NCI-H2107 treated with DMSO at 0.1 percent for 48 hours (cell line): ENCODE results near the gene NEK5.
"Not testable (repeated sequence)": the region's sequence is repeated elsewhere in the genome, so short reads cannot be mapped to it uniquely, and the experiment has no call there.

Experiments
- DNase-seq: peaks from one replicate; lab custom pipeline; 2025; ENCODE audit not compliant: unreplicated experiment; lab: John Stamatoyannopoulos, UW

NEK5 gene

GRCh38 chr13:52070929-52071523 lies 57.8 kb downstream of the NEK5 start:
- DNase-seq, result peak; percentile 1

DNA sequence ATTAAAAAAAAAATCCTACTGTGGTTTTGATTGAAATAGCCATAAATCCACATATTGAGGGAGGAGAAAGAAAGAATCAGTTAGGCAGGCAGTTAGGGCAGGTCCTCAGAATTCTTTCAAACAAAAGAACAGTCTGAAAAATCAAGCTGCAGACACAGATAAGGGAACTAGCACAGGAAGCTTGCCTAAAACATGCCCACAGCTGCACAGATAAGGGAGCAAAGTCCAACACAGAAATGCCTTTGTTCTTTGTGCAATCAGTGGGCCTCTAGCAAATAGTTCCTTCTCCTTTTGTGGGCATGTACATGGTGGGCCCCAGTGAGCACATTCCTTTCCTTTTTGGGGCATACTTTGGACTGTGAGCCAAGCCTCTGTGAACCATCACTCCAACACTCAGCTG lies 61.6 kb downstream of the NEK5 start:
- DNase-seq, result no peak

DNA sequence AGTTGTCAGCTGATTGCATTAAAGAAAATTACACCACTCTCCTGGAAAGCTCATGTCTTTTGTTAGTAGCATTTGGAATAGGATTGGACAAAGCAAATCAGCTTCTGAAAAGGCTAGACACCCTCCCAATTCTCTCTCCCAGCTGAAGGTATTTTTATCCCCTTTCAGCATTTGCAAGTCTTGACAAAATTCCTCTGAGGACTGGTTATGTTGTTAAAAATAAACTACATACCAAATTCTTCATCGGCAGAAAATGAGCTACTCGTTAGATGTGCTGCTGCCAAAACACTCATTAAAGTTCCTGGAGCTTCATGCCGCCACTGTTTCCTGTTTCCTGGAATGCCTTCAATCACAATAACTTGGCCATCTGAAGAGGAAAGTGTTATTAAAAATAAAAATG lies 67.3 kb downstream of the NEK5 start:
- no peak for DNase-seq

DNA sequence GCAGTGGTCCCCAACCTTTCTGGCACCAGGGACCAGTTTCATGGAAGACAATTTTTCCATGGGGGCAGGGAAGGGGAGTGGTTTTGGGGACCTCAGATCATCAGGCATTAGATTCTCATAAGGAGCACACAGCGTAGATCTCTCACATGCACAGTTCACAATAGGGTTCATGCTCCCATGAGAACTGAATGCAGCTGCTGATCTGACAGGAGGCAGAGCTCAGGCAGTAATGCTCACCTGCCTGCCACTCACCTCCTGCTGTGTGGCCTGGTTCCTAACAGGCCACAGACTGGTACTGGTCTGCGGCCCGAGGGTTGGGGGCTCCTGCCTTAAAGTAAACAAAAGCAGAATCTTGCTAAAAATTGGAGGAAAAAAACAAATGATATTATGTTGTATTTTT lies 67.8 kb downstream of the NEK5 start:
- not testable (repeated sequence) for DNase-seq

DNA sequence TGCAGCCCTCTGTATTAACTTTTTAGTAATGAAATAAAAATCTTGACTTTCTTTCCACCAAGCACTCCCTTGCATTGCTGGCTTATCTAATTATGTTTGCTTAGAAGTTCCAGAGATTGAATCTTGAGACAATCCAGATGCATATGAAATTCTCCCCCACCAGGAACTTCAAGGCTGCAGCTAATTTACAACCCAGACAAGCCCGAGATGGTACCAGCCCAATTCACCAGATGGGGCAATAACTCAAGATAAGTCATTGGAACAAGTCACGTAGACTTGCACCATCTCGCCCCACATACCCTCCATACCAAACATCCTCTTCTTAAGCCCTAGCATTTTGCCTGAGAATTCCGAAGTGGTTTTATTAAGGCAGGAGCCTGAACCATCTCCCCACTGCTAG lies 75.4 kb downstream of the NEK5 start:
- DNase-seq, result no peak

GRCh38 chr13:52051400-52051799 lies 77.5 kb downstream of the NEK5 start:
- DNase-seq, result no peak

- DNase-seq, result no peak
Observed at GRCh38 chr13:52048516-52048915, 80.4 kb downstream of the NEK5 start.

- DNase-seq, result no peak
Observed at GRCh38 chr13:52047463-52047862, 81.4 kb downstream of the NEK5 start.

GRCh38 chr13:52043675-52044074 lies 85.2 kb downstream of the NEK5 start:
- DNase-seq, result no peak

GRCh38 chr13:52036037-52036436 lies 92.8 kb downstream of the NEK5 start:
- no peak for DNase-seq

GRCh38 chr13:52034616-52035226 lies 94.2 kb downstream of the NEK5 start:
- peak; percentile 24 for DNase-seq

GRCh38 chr13:52033039-52033438 lies 95.8 kb downstream of the NEK5 start:
- DNase-seq, result no peak

- DNase-seq, result not testable (repeated sequence)
Observed at GRCh38 chr13:52030401-52030800, 98.5 kb downstream of the NEK5 start.

DNA sequence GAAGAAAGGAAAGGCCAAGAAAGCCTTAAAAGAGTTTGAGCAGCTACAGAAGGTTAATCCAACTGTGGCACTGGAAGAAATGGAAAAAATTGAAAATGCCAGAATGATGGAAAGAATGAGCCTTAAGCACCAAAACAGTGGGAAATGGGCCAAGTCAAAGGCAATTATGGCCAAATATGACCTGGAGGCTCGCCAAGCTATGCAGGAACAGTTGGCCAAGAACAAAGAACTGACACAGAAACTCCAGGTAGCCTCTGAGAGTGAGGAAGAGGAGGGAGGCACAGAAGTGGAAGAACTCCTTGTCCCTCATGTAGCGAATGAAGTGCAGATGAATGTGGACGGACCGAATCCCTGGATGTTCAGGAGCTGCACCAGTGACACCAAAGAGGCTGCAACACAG lies 99.3 kb downstream of the NEK5 start:
- no peak for DNase-seq

GRCh38 chr13:52027832-52028231 lies 101.0 kb downstream of the NEK5 start:
- DNase-seq, result no peak

DNA sequence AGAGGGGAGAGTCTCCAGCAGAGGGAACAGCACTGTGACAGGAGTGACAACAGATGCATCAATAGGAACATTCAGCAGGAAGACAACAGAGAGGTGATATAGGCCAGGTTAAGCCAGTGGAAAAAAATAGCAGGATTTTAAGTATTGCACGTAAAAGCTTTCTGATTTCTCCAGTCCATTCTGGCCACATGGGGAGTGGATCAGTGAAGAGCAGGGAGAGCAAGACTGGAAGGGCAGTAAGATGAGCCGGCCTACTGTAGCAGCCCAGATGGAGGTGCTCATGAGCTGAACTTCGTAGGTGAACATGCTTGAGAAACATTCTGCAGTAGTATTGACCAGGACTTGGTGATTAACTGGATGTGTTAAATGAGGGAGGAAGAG lies 102.6 kb downstream of the NEK5 start:
- DNase-seq, result no peak

DNA sequence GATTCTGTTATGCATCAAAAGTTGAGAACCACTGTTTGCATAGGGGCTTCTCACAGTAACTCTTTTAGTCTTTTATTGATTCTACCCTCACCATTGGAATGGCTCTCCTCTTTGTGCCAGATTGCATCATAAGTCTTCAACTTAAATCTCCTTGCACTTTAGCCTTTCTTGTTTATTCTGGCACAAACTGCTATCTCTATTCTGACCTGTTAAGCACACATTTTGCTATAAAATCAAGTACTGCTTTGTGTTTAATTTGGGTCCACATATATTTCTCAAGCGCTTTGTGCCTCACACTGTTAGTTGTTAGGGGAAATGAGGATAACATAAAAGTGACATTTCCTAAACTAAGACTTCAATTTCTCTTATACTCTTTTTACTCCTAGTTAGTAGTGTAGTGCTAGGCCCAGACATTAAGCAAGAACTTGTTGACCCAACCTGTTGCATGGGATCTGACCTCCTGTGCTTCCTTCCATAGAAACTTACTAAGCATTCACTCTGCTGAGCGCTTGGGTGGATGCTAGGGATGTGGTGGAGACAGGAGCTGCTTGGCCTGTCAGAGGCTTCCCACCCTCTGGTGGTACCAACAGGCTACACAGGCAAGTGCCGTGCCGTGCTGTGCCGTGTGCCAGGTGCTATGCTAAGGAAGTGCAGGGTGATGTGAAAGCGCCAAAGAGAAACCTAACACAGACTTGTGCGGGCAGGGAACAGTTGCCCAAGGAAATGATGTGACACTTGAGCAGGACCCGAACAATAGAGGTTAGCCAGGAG lies 103.2 kb downstream of the NEK5 start:
- DNase-seq, result no peak

- no peak for DNase-seq
Observed at GRCh38 chr13:52024481-52024880, 104.4 kb downstream of the NEK5 start, which contains the start of gene UTP14C. TSS of gene UTP14C (plus strand) at chr13:52024691. CDS start at chr13:52028805, 4,114 bp downstream.

DNA sequence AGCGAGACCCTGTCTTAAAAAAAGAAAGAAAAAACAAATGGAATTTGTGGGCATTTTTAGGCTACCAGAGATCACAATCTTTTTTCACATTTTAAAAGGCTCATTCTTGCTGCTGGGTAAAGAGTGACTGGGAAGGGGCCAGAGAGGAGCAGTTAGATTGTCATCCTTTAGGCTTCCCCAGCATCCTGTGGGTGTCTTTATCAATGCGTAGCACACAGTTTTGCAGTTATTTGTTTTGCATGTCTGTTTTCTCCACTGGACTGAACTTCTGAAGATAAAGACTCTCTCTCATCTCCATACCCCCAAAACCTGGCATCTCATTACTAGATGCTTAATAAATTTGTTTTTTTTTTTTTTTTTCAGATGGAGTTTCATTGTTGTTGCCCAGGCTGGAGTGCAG lies 106.5 kb downstream of the NEK5 start:
- no peak for DNase-seq

DNA sequence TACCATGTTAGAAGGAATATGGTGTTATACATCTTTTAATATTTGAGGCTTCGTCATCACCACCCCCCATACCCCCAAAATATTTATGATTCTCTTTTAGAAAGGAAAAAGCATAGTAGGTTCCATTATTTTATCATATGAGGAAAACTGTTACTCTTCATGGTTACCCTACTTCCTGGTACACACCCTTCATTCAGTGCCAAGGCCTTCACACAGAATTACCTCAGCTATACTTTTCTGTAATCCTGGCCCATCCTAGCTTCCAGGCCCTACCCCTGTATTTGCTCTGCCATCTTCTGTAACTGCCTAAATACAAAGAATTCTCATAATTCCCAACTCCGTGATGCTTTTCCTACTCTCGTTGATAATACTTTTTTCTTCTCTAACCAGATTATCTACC lies 108.7 kb downstream of the NEK5 start:
- no peak for DNase-seq

DNA sequence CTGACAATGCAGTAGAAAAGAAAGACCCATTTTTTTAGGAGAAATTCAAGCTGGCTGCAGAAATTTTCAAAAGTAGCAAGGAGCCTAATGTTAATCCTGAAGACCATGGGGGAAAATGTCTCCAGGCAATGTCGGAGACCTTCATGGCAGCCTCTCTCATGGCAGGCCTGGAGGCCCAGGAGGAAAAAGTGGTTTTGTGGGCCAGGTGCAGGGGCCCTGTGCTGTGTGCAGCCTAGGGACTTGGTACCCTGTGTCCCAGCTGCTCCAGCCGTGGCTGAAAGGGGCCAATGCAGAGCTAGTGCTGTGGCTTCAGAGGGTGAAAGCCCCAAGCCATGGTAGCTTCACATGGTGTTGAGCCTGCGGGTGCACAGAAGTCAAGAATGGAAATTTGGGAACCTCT lies 112.6 kb downstream of the NEK5 start:
- DNase-seq, result no peak

- no peak for DNase-seq
Observed at GRCh38 chr13:52012512-52012836, 116.4 kb downstream of the NEK5 start.
